ENCODE results near the gene PCSK6.

The PCSK6 gene

GRCh38 chr15:101411085-101411484 is 78.4 kb downstream of the PCSK6 start:
- no peak for TF ChIP-seq CTCF (IDR thresholded peaks at IDR 0.05; ENCODE audit: low read depth, low read length)
- no peak overlapping the region for H3K4me3 ChIP-seq (replicated peaks in 1 of 2; ENCODE audit: low read depth in 2 of 2, low read length in 2 of 2)
- no peak for DNase-seq (ENCODE audit: low read depth in 2 of 2)

- no peak for TF ChIP-seq CTCF (IDR thresholded peaks at IDR 0.05; ENCODE audit: low read depth, low read length)
- no peak overlapping the region for H3K4me3 ChIP-seq (replicated peaks in 1 of 2; ENCODE audit: low read depth in 2 of 2, low read length in 2 of 2)
- no peak for DNase-seq (ENCODE audit: low read depth in 2 of 2)
Observed at GRCh38 chr15:101410612-101411011, 78.9 kb downstream of the PCSK6 start.

- H3K4me3 ChIP-seq (replicated peaks in 1 of 2; ENCODE audit: low read depth in 2 of 2, low read length in 2 of 2): no peak overlapping the region
- TF ChIP-seq CTCF (IDR thresholded peaks at IDR 0.05; ENCODE audit: low read depth, low read length): no peak
- no peak for DNase-seq (ENCODE audit: low read depth in 2 of 2)
Observed at GRCh38 chr15:101409621-101410020, 79.9 kb downstream of the PCSK6 start.

GRCh38 chr15:101407966-101408775 is 81.3 kb downstream of the PCSK6 start:
- H3K4me3 ChIP-seq (replicated peaks in 1 of 2; ENCODE audit: low read depth in 2 of 2, low read length in 2 of 2): no peak overlapping the region
- DNase-seq (ENCODE audit: low read depth in 2 of 2): no peak
- TF ChIP-seq CTCF (IDR thresholded peaks at IDR 0.05; ENCODE audit: low read depth, low read length): no peak

GRCh38 chr15:101407439-101407838 is 82.1 kb downstream of the PCSK6 start:
- DNase-seq (ENCODE audit: low read depth in 2 of 2): no peak
- TF ChIP-seq CTCF (IDR thresholded peaks at IDR 0.05; ENCODE audit: low read depth, low read length): no peak

GRCh38 chr15:101406526-101407195 is 82.8 kb downstream of the PCSK6 start:
- no peak overlapping the region for H3K4me3 ChIP-seq (replicated peaks in 1 of 2; ENCODE audit: low read depth in 2 of 2, low read length in 2 of 2)
- DNase-seq (ENCODE audit: low read depth in 2 of 2): no peak
- no peak for TF ChIP-seq CTCF (IDR thresholded peaks at IDR 0.05; ENCODE audit: low read depth, low read length)

More at GRCh38 chr15:101407439-101407838, 82.1 kb downstream of the PCSK6 start:
- no peak overlapping the region for H3K4me3 ChIP-seq (replicated peaks in 1 of 2; ENCODE audit: low read depth in 2 of 2, low read length in 2 of 2)

Measured in cardiac fibroblast (primary cell).